ENCODE data around the gene NECTIN3. TPM values are rescaled to one million over a fixed set of nuclear protein-coding genes. Genes with fewer than 3 reads are reported as not detected.

NECTIN3 gene
- total and polyA plus RNA-seq, 9 donors: 15.4 to 45.5 (median 36.3) TPM

DNA sequence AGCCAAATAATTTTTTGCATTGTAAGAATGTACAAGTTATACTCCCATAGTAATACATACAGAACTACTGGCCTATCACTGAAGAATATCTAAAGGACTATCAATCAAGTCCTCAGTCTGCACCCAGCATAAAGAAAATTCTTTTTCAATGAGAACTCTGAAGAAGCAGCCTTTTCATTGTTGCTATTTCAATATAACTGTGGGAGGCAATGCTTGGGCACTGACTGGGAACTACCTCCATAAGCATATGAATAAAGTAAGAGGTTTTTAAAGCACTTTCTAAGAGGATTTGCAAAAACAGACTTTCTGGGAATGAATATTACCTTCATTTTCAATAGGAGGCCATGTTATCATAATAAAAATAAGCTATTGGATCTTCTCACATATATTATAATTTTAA is 24.6 kb upstream of the NECTIN3 start:
- no peaks in the 10 kb centered on the region for H3K27me3 ChIP-seq
- H3K4me1 ChIP-seq (ENCODE audit: insufficient read depth): no peaks in the 10 kb centered on the region
- H3K36me3 ChIP-seq: no peaks in the 10 kb centered on the region
- no peak overlapping the region for H3K27ac ChIP-seq
- no peaks in the 10 kb centered on the region for H3K9me3 ChIP-seq
- TF ChIP-seq POLR2A (IDR thresholded peaks at IDR 0.05) (no peak), CTCF (IDR thresholded peaks at IDR 0.05) (no peak), EP300 (IDR thresholded peaks at IDR 0.05) (no peak)
- intact Hi-C loops (cut with DNase I): no loop called here
- H3K4me3 ChIP-seq: no peak overlapping the region
- no peak for DNase-seq

DNA sequence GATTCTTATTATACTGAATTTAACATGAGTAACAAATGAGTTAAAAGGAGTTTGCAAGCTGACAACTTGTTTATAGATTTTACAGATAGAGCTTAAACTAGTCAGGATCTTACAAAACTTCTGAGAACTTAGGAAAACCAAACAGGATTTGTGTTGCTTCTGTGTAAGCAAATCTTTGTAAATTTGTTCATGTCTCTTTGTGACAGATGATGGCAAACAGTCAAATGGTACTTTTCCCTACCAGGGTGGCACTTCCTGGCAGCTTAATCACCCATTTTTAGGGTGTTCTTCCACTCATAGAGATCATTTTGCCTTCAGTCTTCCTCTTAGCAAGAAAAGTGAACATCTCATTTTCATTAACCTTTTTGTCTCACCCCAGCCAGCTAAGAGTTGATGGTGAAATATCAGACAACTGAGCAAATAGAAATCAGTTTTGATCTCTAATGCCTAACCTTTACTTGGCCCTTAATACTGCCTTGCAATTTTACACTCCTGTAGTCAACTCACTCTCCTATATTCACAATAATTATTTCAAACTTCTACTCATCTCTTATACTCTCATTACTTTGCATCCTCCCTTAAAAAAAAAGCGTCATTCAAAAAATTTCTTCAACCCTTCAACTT is 23.7 kb upstream of the NECTIN3 start:
- DNase-seq: no peak
- Histone ChIP-seq H3K27me3 (no peaks in the 10 kb centered on the region), H3K4me3 (no peak overlapping the region), H3K27ac (no peak overlapping the region), H3K4me1 (ENCODE audit: insufficient read depth) (no peaks in the 10 kb centered on the region), H3K36me3 (no peaks in the 10 kb centered on the region), H3K9me3 (no peaks in the 10 kb centered on the region)
- TF ChIP-seq EP300 (IDR thresholded peaks at IDR 0.05) (no peak), CTCF (IDR thresholded peaks at IDR 0.05) (no peak), POLR2A (IDR thresholded peaks at IDR 0.05) (no peak)
- WGBS, 3 donors: 80 to 82% (median 82%) methylated on average over 1 of the region's 1 CpG
- intact Hi-C loops (cut with DNase I): no loop called here

DNA sequence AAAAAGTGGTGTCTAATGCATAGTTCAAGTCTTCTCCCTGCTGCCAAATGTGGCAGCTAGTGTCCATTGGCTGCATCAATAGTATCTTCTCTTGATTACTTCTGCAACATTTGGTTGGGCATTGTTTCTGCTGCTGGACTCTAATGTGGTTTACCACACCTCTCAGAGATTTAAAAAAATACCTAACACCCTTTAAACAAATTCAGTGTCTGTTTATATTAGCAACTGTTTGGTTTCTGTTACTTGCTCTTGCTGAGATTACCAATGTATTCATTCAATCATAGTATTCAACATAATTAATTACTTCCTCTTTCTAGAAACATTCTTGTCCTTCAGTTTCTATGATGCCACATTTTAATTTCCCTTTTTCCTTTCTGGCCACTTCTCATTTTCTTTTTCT is 20.3 kb upstream of the NECTIN3 start:
- no peaks in the 10 kb centered on the region for H3K36me3 ChIP-seq
- no peak overlapping the region for H3K4me3 ChIP-seq
- DNase-seq: no peak
- no peaks in the 10 kb centered on the region for H3K4me1 ChIP-seq (ENCODE audit: insufficient read depth)
- intact Hi-C loops (cut with DNase I): no loop called here
- no peak overlapping the region for H3K27ac ChIP-seq
- H3K9me3 ChIP-seq: no peaks in the 10 kb centered on the region
- TF ChIP-seq POLR2A (IDR thresholded peaks at IDR 0.05) (no peak), CTCF (IDR thresholded peaks at IDR 0.05) (no peak), EP300 (IDR thresholded peaks at IDR 0.05) (no peak)
- no peaks in the 10 kb centered on the region for H3K27me3 ChIP-seq

GRCh38 chr3:111068574-111068973 is 3.0 kb upstream of the NECTIN3 start:
- Histone ChIP-seq H3K36me3 (no peaks in the 10 kb centered on the region), H3K27ac (no peak overlapping the region), H3K4me1 (ENCODE audit: insufficient read depth) (peaks cover 3% of the 10 kb centered on the region), H3K9me3 (no peaks in the 10 kb centered on the region), H3K27me3 (no peaks in the 10 kb centered on the region), H3K4me3 (no peak overlapping the region)
- DNase-seq: no peak
- TF ChIP-seq CTCF (IDR thresholded peaks at IDR 0.05) (no peak), EP300 (IDR thresholded peaks at IDR 0.05) (no peak), POLR2A (IDR thresholded peaks at IDR 0.05) (no peak)
- 80 to 81% (median 81%) methylated on average over 1 of the region's 1 CpG for WGBS, 3 donors
- intact Hi-C loops (cut with DNase I): no loop called here

All from ovary (tissue), 9 donors.